Esophagus squamous epithelium (tissue), 5 donors: ENCODE measurements around the gene SLC38A5. TPM values are rescaled to one million over a fixed set of nuclear protein-coding genes. Genes with fewer than 3 reads are reported as not detected.
"Not testable (repeated sequence)": the region's sequence is repeated elsewhere in the genome, so short reads cannot be mapped to it uniquely, and the experiment has no call there.

ENCODE experiments used
- DNase-seq: peaks from one replicate; lab custom pipeline; 2025; lab: John Stamatoyannopoulos, UW
- H3K27ac ChIP-seq, 4 donors: fragments of 200-600 bp; sonication (generic); one replicate each; pipeline ENCODE4 v1.5.1; 2016 to 2019; ENCODE audit warnings: mild to moderate bottlenecking in 1 of 4
- H3K27me3 ChIP-seq, 4 donors: fragments of 200-600 bp; sonication (generic); 1 replicate in 3 of 4; 2 replicates in 1 of 4; pipeline versions ENCODE4 v1.5.1 to v1.6.0; 2017 to 2021; ENCODE audit warnings: antibody characterized with exemption in 1 of 4
- H3K36me3 ChIP-seq, 3 donors: fragments of 200-600 bp; sonication (generic); one replicate each; pipeline ENCODE4 v1.5.1; 2016 to 2019
- H3K4me1 ChIP-seq, 3 donors: fragments of 200-600 bp; sonication (generic); one replicate each; pipeline ENCODE4 v1.5.1; 2017 to 2019
- H3K4me3 ChIP-seq, 4 donors: fragments of 200-600 bp; sonication (generic); 1 replicate in 3 of 4; 2 replicates in 1 of 4; pipeline ENCODE4 v1.5.1; 2016 to 2019; ENCODE audit warnings: mild to moderate bottlenecking in 2 of 4, moderate library complexity in 1 of 4
- H3K9me3 ChIP-seq, 3 donors: fragments of 200-600 bp; sonication (generic); one replicate each; pipeline ENCODE4 v1.5.1; 2016 to 2019
- POLR2A ChIP-seq, 4 donors: fragments of 450-650 bp; IDR thresholded peaks; one replicate each; pipeline ENCODE4 v1.6.1; 2017; ENCODE audit warnings: antibody characterized with exemption in 4 of 4, mild to moderate bottlenecking in 4 of 4, moderate library complexity in 3 of 4
- WGBS, 2 donors: methylation state at CpG; one replicate each; pipeline ENCODE4 v1.1.5; 2018; 5-methylcytosine and 5-hydroxymethylcytosine counted together
- intact Hi-C: fragments of 100-400 bp; cut with DNase I; formaldehyde crosslinking; loops from one replicate; pipeline ENCODE4 v1.15.0; 2022
- small RNA-seq, 4 donors: library from RNA; depleted of rRNA; stranded (forward); fragments of <200 nt; gene quantifications; one replicate each; pipeline ENCODE3, GENCODE V24; 2016
- total RNA-seq, 4 donors: library from RNA; depleted of rRNA; stranded (reverse); fragments of >200 nt; gene quantifications; one replicate each; pipeline ENCODE4 v1.1.0, GENCODE V29; 2016
- TF ChIP-seq, protein P1 (sequence below), 6 experiments: fragments of 450-650 bp in 4 of 6; fragments of 200-600 bp in 2 of 6; sonication (generic) in 2 of 6; IDR thresholded peaks; one replicate each; pipeline ENCODE4 v1.5.1; 2016 to 2019; ENCODE audit warnings: antibody characterized with exemption in 6 of 6, mild to moderate bottlenecking in 4 of 6, moderate library complexity in 4 of 6
- donor health status: DM: yes; HTN: yes; CAD: no.

The SLC38A5 gene
- total RNA-seq, 4 donors from 2014 or later, result 9.6 to 25.4 (median 24.7) TPM

GRCh38 chrX:48450076-48450475 is 20.0 kb downstream of the SLC38A5 start:
- H3K36me3 ChIP-seq, result no peaks in the 10 kb centered on the region
- H3K4me1 ChIP-seq, result no peaks in the 10 kb centered on the region
- no peak for DNase-seq
- no peaks in the 10 kb centered on the region for H3K27me3 ChIP-seq
- TF ChIP-seq, protein P1, sequence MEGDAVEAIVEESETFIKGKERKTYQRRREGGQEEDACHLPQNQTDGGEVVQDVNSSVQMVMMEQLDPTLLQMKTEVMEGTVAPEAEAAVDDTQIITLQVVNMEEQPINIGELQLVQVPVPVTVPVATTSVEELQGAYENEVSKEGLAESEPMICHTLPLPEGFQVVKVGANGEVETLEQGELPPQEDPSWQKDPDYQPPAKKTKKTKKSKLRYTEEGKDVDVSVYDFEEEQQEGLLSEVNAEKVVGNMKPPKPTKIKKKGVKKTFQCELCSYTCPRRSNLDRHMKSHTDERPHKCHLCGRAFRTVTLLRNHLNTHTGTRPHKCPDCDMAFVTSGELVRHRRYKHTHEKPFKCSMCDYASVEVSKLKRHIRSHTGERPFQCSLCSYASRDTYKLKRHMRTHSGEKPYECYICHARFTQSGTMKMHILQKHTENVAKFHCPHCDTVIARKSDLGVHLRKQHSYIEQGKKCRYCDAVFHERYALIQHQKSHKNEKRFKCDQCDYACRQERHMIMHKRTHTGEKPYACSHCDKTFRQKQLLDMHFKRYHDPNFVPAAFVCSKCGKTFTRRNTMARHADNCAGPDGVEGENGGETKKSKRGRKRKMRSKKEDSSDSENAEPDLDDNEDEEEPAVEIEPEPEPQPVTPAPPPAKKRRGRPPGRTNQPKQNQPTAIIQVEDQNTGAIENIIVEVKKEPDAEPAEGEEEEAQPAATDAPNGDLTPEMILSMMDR (IDR thresholded peaks at IDR 0.05), result no peak
- TF ChIP-seq POLR2A (IDR thresholded peaks at IDR 0.05), result no peak
- intact Hi-C loops, result no loop called here
- no peak overlapping the region for H3K4me3 ChIP-seq
- no peak overlapping the region for H3K27ac ChIP-seq
- H3K9me3 ChIP-seq, result no peaks in the 10 kb centered on the region

GRCh38 chrX:48447201-48447600 is 22.9 kb downstream of the SLC38A5 start:
- WGBS, 2 donors, result 87 to 92% methylated on average over 6 of the region's 6 CpGs
- H3K27ac ChIP-seq, DNase-seq, H3K27me3 ChIP-seq, H3K4me3 ChIP-seq, H3K4me1 ChIP-seq, intact Hi-C loops, H3K36me3 ChIP-seq, H3K9me3 ChIP-seq: not testable (repeated sequence)

GRCh38 chrX:48433713-48434112 is 36.3 kb downstream of the SLC38A5 start:
- H3K4me1 ChIP-seq, H3K9me3 ChIP-seq, DNase-seq, H3K36me3 ChIP-seq, H3K4me3 ChIP-seq, H3K27ac ChIP-seq, H3K27me3 ChIP-seq, intact Hi-C loops: not testable (repeated sequence)
- 57 to 82% methylated on average over 2 to 3 of the region's 13 CpGs for WGBS, 2 donors

DNA sequence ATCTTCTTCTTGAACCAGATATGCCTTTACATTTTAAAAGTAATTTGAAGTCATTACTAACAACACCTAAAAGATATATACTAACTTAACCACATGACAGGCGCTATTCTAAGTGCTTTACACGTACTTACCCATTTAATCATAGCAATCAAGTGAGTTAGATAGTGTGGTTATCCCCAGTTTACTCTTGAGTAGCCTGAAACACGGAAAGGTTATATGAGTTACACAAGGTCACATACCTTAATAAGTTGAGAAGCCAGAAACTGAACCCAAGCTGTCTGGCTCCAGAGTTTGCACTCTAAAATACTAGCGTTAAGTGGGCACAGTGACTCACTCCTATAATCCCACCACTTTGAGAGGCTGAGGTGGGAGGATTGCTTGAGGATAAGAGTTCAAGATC is 39.9 kb downstream of the SLC38A5 start:
- WGBS, 2 donors, result 72 to 86% methylated on average over 2 to 4 of the region's 4 CpGs
- DNase-seq, H3K9me3 ChIP-seq, H3K27ac ChIP-seq, intact Hi-C loops, H3K4me3 ChIP-seq, H3K4me1 ChIP-seq, H3K27me3 ChIP-seq, H3K36me3 ChIP-seq: not testable (repeated sequence)

GRCh38 chrX:48429606-48430005 is 40.5 kb downstream of the SLC38A5 start:
- not testable (repeated sequence) for H3K9me3 ChIP-seq
- 48 to 57% methylated on average over 5 of the region's 5 CpGs for WGBS, 2 donors

DNA sequence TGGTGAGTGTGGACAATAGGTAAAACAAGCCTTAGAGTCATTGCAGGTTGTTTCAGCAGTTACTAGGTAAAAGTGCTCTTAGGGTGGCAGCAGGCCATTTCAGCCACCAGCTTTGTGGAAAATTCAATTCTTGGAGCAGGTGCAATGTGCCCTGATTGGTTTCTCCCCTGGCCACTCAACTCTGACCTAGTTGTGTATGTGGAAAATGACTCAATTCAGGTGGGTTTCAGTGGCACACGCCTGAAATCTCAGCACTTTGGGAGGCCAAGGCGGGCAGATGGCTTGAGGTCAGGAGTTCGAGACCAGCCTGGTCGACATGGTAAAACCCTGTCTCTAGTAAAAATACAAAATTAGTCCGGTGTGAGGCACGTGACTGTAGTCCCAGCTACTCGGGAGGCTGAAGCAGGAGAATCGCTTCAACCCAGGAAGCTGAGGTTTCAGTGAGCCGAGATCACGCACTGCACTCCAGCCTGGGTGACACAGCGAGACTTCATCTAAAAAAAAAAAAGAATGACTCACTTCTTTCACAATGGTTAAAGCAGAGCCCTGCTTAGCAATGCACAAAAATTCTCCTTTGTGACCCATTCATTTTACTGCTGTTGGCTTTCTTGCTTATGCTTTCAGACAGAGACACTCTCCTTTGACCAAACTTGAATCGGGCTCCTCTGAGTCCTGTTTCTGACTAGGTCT is 42.9 kb downstream of the SLC38A5 start:
- intact Hi-C loops, H3K27me3 ChIP-seq, H3K9me3 ChIP-seq, DNase-seq, H3K27ac ChIP-seq, H3K36me3 ChIP-seq, H3K4me3 ChIP-seq, H3K4me1 ChIP-seq: not testable (repeated sequence)
- no CpG with 5 or more reads among the region's 12 CpGs for WGBS, 2 donors

More at GRCh38 chrX:48429606-48430005, 40.5 kb downstream of the SLC38A5 start:
- H3K36me3 ChIP-seq, intact Hi-C loops, H3K4me1 ChIP-seq, DNase-seq, H3K27ac ChIP-seq, H3K4me3 ChIP-seq, H3K27me3 ChIP-seq: not testable (repeated sequence)

GRCh38 chrX:48411860-48412259 is 58.2 kb downstream of the SLC38A5 start, which contains the start of gene SSX4B:
Gene SSX4B (minus strand): TSS chrX:48411960. CDS start chrX:48411372, 588 bp downstream.
- H3K4me1 ChIP-seq, H3K27me3 ChIP-seq, H3K27ac ChIP-seq, intact Hi-C loops, H3K4me3 ChIP-seq, DNase-seq, H3K9me3 ChIP-seq, H3K36me3 ChIP-seq: not testable (repeated sequence)
- no CpG with 5 or more reads among the region's 15 CpGs for WGBS, 2 donors

Small RNA genes lying within 50 kb of the gene (small RNA-seq; reads per million reads assigned to genes)
- gene AL606490.4, result 0 reads per million in 4 donors

Other genes starting within 250 kb of the SLC38A5 start
- not detected for gene SSX1, start 214.9 kb downstream of the SLC38A5 start, total RNA-seq
- gene SSX3, start 113.6 kb downstream of the SLC38A5 start, total RNA-seq, result not detected
- not detected for gene SSX4, start 86.7 kb downstream of the SLC38A5 start, total RNA-seq
- gene SSX4B, start 58.3 kb downstream of the SLC38A5 start, total RNA-seq, result not detected
- gene FTSJ1, start 5.9 kb upstream of the SLC38A5 start, total RNA-seq, result 10 to 100 TPM; 33.4 to 61.8 (median 45.8) TPM
- gene PORCN, start 38.7 kb upstream of the SLC38A5 start, total RNA-seq, result 10 to 100 TPM; 11.2 to 25.8 (median 17.6) TPM
- gene EBP, start 51.5 kb upstream of the SLC38A5 start, total RNA-seq, result 100 to 1,000 TPM in 1 of 4 donors, 10 to 100 TPM in 3; 60.8 to 119 (median 87.1) TPM
- gene TBC1D25, start 69.5 kb upstream of the SLC38A5 start, total RNA-seq, result 10 to 100 TPM in 1 of 4 donors, 1 to 10 TPM in 3; 5.5 to 11.7 (median 8.5) TPM
- gene RBM3, start 104.2 kb upstream of the SLC38A5 start, total RNA-seq, result 100 to 1,000 TPM; 110 to 220 (median 214) TPM
- gene WDR13, start 127.2 kb upstream of the SLC38A5 start, total RNA-seq, result 10 to 100 TPM; 50.5 to 86.6 (median 68.5) TPM
- 1 to 10 TPM; 1.2 to 7.1 (median 3.7) TPM for gene WAS, start 213.5 kb upstream of the SLC38A5 start, total RNA-seq
- 10 to 100 TPM in 1 of 4 donors, 1 to 10 TPM in 3; 4.6 to 12.1 (median 8.2) TPM for gene SUV39H1, start 226.5 kb upstream of the SLC38A5 start, total RNA-seq